Muscle of leg (tissue), 11 donors: ENCODE measurements around the gene SLC6A13. TPM values are rescaled to one million over a fixed set of nuclear protein-coding genes. Genes with fewer than 3 reads are reported as not detected.

Experiments
- DNase-seq: peaks from one replicate; pipeline ENCODE4 v3.0.0; 2013
- H3K27ac ChIP-seq: one replicate; pipeline ENCODE4 v1.5.1; 2013; ENCODE audit warnings: mild to moderate bottlenecking, low read length, control low read depth
- H3K27me3 ChIP-seq: one replicate; pipeline ENCODE4 v1.6.1; 2013; ENCODE audit warnings: low read length; ENCODE audit not compliant: control insufficient read depth, insufficient read depth
- H3K36me3 ChIP-seq: one replicate; pipeline ENCODE4 v1.6.1; 2013; ENCODE audit warnings: low read length; ENCODE audit not compliant: control insufficient read depth, insufficient read depth
- H3K4me1 ChIP-seq: one replicate; pipeline ENCODE4 v1.6.1; 2013; ENCODE audit warnings: low read length; ENCODE audit not compliant: control insufficient read depth, insufficient read depth
- H3K4me3 ChIP-seq: one replicate; pipeline ENCODE4 v1.5.1; 2013; ENCODE audit warnings: low read length, control low read depth
- H3K9me3 ChIP-seq: replicated peaks from 2 replicates; pipeline ENCODE4 v1.6.1; 2013; ENCODE audit warnings: low read depth, low read length; ENCODE audit not compliant: control insufficient read depth
- WGBS: methylation state at CpG from one replicate; pipeline ENCODE4 v1.1.5; 2013; ENCODE audit warnings: missing lambda C conversion rate; ENCODE audit not compliant: insufficient coverage; 5-methylcytosine and 5-hydroxymethylcytosine counted together
- polyA plus RNA-seq, 8 donors: library from polyadenylated mRNA; unstranded; fragments of 120-200 nt; gene quantifications; one replicate each; pipeline versions ENCODE4 v1.2.1 to v1.2.3, GENCODE V29; 2013; ENCODE audit warnings: inconsistent platforms in 1 of 8, low replicate concordance in 1 of 8; ENCODE audit not compliant: insufficient read length in 8 of 8, insufficient read depth in 1 of 8
- total RNA-seq: library from RNA; stranded (reverse); fragments of 120-200 nt; gene quantifications from one replicate; pipeline ENCODE4 v1.2.4, GENCODE V29; 2013

SLC6A13 gene
- total and polyA plus RNA-seq, 9 donors: 0.77 to 7.5 (median 2.7) TPM

GRCh38 chr12:292186-292585 is 29.6 kb upstream of the SLC6A13 start:
- no peak for DNase-seq
- no peak overlapping the region for H3K4me3 ChIP-seq
- peaks cover 33% of the 10 kb centered on the region for H3K36me3 ChIP-seq
- no peaks in the 10 kb centered on the region for H3K27me3 ChIP-seq
- H3K4me1 ChIP-seq: no peaks in the 10 kb centered on the region
- no peaks in the 10 kb centered on the region for H3K9me3 ChIP-seq
- no peak overlapping the region for H3K27ac ChIP-seq
- WGBS: no CpG with 5 or more reads among the region's 1 CpG

- H3K4me3 ChIP-seq: no peak overlapping the region
- H3K4me1 ChIP-seq: no peaks in the 10 kb centered on the region
- no CpG with 5 or more reads among the region's 1 CpG for WGBS
- H3K9me3 ChIP-seq: no peaks in the 10 kb centered on the region
- peaks cover 33% of the 10 kb centered on the region for H3K36me3 ChIP-seq
- no peak for DNase-seq
- H3K27me3 ChIP-seq: no peaks in the 10 kb centered on the region
- H3K27ac ChIP-seq: no peak overlapping the region
Measured at GRCh38 chr12:291153-291723, 28.6 kb upstream of the SLC6A13 start.

- WGBS: no CpG with 5 or more reads among the region's 5 CpGs
Measured at GRCh38 chr12:288687-289086, 26.1 kb upstream of the SLC6A13 start.

GRCh38 chr12:286531-287300 is 24.1 kb upstream of the SLC6A13 start:
- Histone ChIP-seq H3K27ac (no peak overlapping the region), H3K27me3 (no peaks in the 10 kb centered on the region), H3K4me1 (no peaks in the 10 kb centered on the region), H3K36me3 (peaks cover 24% of the 10 kb centered on the region), H3K4me3 (no peak overlapping the region), H3K9me3 (no peaks in the 10 kb centered on the region)
- no peak for DNase-seq
- WGBS: 100% methylated on average over 1 of the region's 5 CpGs

More at GRCh38 chr12:288687-289086, 26.1 kb upstream of the SLC6A13 start:
- no peak overlapping the region for H3K27ac ChIP-seq
- peaks cover 38% of the 10 kb centered on the region for H3K36me3 ChIP-seq
- H3K4me1 ChIP-seq: no peaks in the 10 kb centered on the region
- no peaks in the 10 kb centered on the region for H3K9me3 ChIP-seq
- no peaks in the 10 kb centered on the region for H3K27me3 ChIP-seq
- DNase-seq: no peak
- no peak overlapping the region for H3K4me3 ChIP-seq

- WGBS: 98% methylated on average over 5 of the region's 5 CpGs
- Histone ChIP-seq H3K4me3 (no peak overlapping the region), H3K27me3 (no peaks in the 10 kb centered on the region), H3K4me1 (no peaks in the 10 kb centered on the region), H3K27ac (no peak overlapping the region), H3K36me3 (peaks cover 3% of the 10 kb centered on the region), H3K9me3 (no peaks in the 10 kb centered on the region)
- no peak for DNase-seq
Measured at GRCh38 chr12:278046-278445, 15.4 kb upstream of the SLC6A13 start.

- Histone ChIP-seq H3K27ac (no peak overlapping the region), H3K4me1 (no peaks in the 10 kb centered on the region), H3K27me3 (no peaks in the 10 kb centered on the region), H3K9me3 (no peaks in the 10 kb centered on the region), H3K4me3 (no peak overlapping the region), H3K36me3 (peaks cover 3% of the 10 kb centered on the region)
- WGBS: 86% methylated on average over 3 of the region's 6 CpGs
- no peak for DNase-seq
Measured at GRCh38 chr12:275812-276211, 13.2 kb upstream of the SLC6A13 start.

- DNase-seq: no peak
- WGBS: no CpG with 5 or more reads among the region's 3 CpGs
Measured at GRCh38 chr12:273382-273781, 10.7 kb upstream of the SLC6A13 start.

GRCh38 chr12:272942-273341 is 10.3 kb upstream of the SLC6A13 start:
- Histone ChIP-seq H3K4me1 (peaks cover 5% of the 10 kb centered on the region), H3K36me3 (no peaks in the 10 kb centered on the region), H3K27ac (no peak overlapping the region), H3K4me3 (no peak overlapping the region), H3K27me3 (no peaks in the 10 kb centered on the region), H3K9me3 (no peaks in the 10 kb centered on the region)
- DNase-seq: no peak
- WGBS: no CpG with 5 or more reads among the region's 6 CpGs

More at GRCh38 chr12:273382-273781, 10.7 kb upstream of the SLC6A13 start:
- H3K27me3 ChIP-seq: no peaks in the 10 kb centered on the region
- H3K9me3 ChIP-seq: no peaks in the 10 kb centered on the region
- H3K4me1 ChIP-seq: peaks cover 5% of the 10 kb centered on the region
- no peaks in the 10 kb centered on the region for H3K36me3 ChIP-seq
- no peak overlapping the region for H3K4me3 ChIP-seq
- no peak overlapping the region for H3K27ac ChIP-seq

GRCh38 chr12:271161-271560 is 8.5 kb upstream of the SLC6A13 start:
- DNase-seq: peak; percentile 68
- H3K27ac ChIP-seq: no peak overlapping the region
- H3K27me3 ChIP-seq: no peaks in the 10 kb centered on the region
- no peaks in the 10 kb centered on the region for H3K9me3 ChIP-seq
- WGBS: 42% methylated on average over 3 of the region's 4 CpGs
- no peaks in the 10 kb centered on the region for H3K36me3 ChIP-seq
- no peak overlapping the region for H3K4me3 ChIP-seq
- peaks cover 7% of the 10 kb centered on the region for H3K4me1 ChIP-seq

GRCh38 chr12:269191-269590 is 6.6 kb upstream of the SLC6A13 start:
- peak; percentile 50 for DNase-seq
- WGBS: 57% methylated on average over 3 of the region's 3 CpGs
- H3K4me1 ChIP-seq: peaks cover 7% of the 10 kb centered on the region
- H3K27ac ChIP-seq: no peak overlapping the region
- no peak overlapping the region for H3K4me3 ChIP-seq
- no peaks in the 10 kb centered on the region for H3K36me3 ChIP-seq
- no peaks in the 10 kb centered on the region for H3K9me3 ChIP-seq
- no peaks in the 10 kb centered on the region for H3K27me3 ChIP-seq
